MCF 10A (cell line): ENCODE results near the gene TXNL4A. TPM values are rescaled to one million over a fixed set of nuclear protein-coding genes. Genes with fewer than 3 reads are reported as not detected.

Experiments used
- BruUV-seq: library from RNA; stranded (reverse); fragments of 400-500 nt; replicated peaks from 2 replicates; lab custom pipeline; 2021; lab: Mats Ljungman, UMichigan
- CTCF ChIA-PET: fragments of 300-600 bp; sonication (Branson Sonifier 250); formaldehyde crosslinking; extraction: SDS; loops from one replicate; lab custom pipeline; 2021; ENCODE audit warnings: antibody characterized with exemption, inconsistent platforms; lab: Yijun Ruan, JAX
- POLR2A ChIA-PET: fragments of 300-600, 350-650 bp; sonication (Branson Sonifier 250); formaldehyde crosslinking; extraction: SDS; loops from one replicate; lab custom pipeline; 2020; ENCODE audit warnings: antibody characterized with exemption, inconsistent platforms; lab: Yijun Ruan, JAX
- DNase-seq: peaks from one replicate; pipeline ENCODE4 v3.0.0-alpha.2; 2018; ENCODE audit not compliant: unreplicated experiment
- H3K27ac Mint-ChIP-seq: one replicate; pipeline ENCODE4 v1.8.0; 2022; ENCODE audit warnings: mild to moderate bottlenecking, low read depth, mixed read lengths; ENCODE audit not compliant: unreplicated experiment
- H3K27me3 Mint-ChIP-seq: one replicate; pipeline ENCODE4 v1.8.0; 2022; ENCODE audit warnings: mixed read lengths; ENCODE audit not compliant: insufficient read depth, unreplicated experiment
- H3K36me3 Mint-ChIP-seq: one replicate; pipeline ENCODE4 v1.8.0; 2022; ENCODE audit warnings: mild to moderate bottlenecking, moderate library complexity, mixed read lengths; ENCODE audit not compliant: insufficient read depth, unreplicated experiment
- H3K4me1 Mint-ChIP-seq: one replicate; pipeline ENCODE4 v1.8.0; 2022; ENCODE audit warnings: mixed read lengths; ENCODE audit not compliant: insufficient read depth, unreplicated experiment
- H3K4me3 Mint-ChIP-seq: one replicate; pipeline ENCODE4 v1.8.0; 2022; ENCODE audit warnings: mild to moderate bottlenecking, moderate library complexity, mixed read lengths; ENCODE audit not compliant: unreplicated experiment
- H3K9me3 Mint-ChIP-seq: one replicate; pipeline ENCODE4 v1.8.0; 2022; ENCODE audit warnings: mixed read lengths; ENCODE audit not compliant: unreplicated experiment
- intact Hi-C: fragments of 100-400 bp; cut with micrococcal nuclease; formaldehyde crosslinking; loops from 2 replicates; pipeline ENCODE4 v1.14.1; 2022
- total RNA-seq: library from RNA; stranded (reverse); gene quantifications from 2 replicates; pipeline ENCODE4 v1.2.3, GENCODE V29; 2022
- TF ChIP-seq, protein P1 (sequence below): fragments of 200-600 bp; IDR thresholded peaks from one replicate; pipeline ENCODE4 v1.8.0; 2022; ENCODE audit warnings: antibody characterized with exemption, mild to moderate bottlenecking; ENCODE audit not compliant: unreplicated experiment

The TXNL4A gene
- total RNA-seq, 1 experiment from 2014 or later = 207 TPM

DNA sequence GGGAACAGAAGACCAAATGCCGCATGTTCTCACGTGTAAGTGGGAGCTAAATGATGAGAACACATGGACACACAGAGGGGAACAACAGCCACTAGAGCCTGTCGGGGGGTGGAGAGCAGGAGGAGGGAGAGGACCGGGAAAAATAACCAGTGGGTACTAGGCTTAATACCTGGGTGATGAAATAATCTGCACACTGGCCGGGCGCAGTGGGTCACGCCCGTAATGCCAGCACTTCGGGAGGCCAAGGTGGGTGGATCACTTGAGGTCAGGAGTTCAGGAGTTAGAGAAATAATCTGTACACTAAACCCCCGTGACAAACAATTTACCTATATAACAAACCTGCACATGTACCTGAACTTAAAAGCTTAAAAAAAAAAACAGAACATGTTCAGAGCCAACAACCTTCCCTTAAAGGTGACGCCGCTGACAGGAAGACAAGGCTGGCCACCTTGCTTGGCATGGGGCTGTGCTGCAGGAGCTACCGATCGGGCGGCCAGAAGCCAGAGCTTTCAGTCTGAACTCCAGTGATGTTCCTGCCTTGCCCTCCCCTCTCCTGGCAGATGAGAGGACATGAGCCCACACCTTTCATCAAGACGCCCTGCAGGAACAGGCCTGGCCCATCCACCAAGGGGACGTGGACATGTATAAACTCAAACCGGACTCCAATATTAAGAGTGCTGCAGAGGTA lies 48.1 kb downstream of the TXNL4A start:
- no peak for DNase-seq
- POLR2A ChIA-PET = no interaction called here
- Mint-ChIP-seq H3K27ac (peak overlapping the region; percentile 4), H3K9me3 (peaks cover 9% of the 10 kb centered on the region), H3K4me1 (peaks cover 6% of the 10 kb centered on the region), H3K27me3 (no peaks in the 10 kb centered on the region), H3K4me3 (no peak overlapping the region), H3K36me3 (peaks cover 20% of the 10 kb centered on the region)
- TF ChIP-seq, protein P1, sequence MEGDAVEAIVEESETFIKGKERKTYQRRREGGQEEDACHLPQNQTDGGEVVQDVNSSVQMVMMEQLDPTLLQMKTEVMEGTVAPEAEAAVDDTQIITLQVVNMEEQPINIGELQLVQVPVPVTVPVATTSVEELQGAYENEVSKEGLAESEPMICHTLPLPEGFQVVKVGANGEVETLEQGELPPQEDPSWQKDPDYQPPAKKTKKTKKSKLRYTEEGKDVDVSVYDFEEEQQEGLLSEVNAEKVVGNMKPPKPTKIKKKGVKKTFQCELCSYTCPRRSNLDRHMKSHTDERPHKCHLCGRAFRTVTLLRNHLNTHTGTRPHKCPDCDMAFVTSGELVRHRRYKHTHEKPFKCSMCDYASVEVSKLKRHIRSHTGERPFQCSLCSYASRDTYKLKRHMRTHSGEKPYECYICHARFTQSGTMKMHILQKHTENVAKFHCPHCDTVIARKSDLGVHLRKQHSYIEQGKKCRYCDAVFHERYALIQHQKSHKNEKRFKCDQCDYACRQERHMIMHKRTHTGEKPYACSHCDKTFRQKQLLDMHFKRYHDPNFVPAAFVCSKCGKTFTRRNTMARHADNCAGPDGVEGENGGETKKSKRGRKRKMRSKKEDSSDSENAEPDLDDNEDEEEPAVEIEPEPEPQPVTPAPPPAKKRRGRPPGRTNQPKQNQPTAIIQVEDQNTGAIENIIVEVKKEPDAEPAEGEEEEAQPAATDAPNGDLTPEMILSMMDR = no peak
- no TSS peak for BruUV-seq
- intact Hi-C loops = no loop called here
- CTCF ChIA-PET = interaction anchor here (0.6 to 2.3 kb wide), 4 partner anchors 11 to 313 kb away, joined by 3 to 7 read pairs (median 3); no protein-coding TSS in a partner anchor

DNA sequence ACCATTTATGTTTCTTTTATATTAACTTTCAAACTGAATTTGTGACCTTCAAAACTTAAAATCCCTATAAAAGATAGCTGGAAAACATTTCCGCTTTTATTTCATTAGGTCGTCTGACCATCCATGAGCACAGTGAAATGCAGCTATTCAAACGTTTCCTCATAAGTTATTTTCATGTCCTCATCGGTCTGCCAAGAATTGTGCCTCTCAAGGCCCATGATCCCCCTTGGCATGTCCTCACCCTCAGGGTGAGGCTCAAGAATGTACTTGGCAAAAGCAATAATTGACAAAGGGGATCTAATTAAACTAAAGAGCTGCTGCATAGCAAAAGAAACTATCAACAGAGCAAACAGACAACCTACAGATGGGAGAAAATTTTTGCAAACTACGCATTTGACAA lies 49.3 kb downstream of the TXNL4A start:
- Mint-ChIP-seq H3K27ac (peak overlapping the region; percentile 4), H3K4me3 (no peak overlapping the region), H3K36me3 (peaks cover 29% of the 10 kb centered on the region), H3K27me3 (no peaks in the 10 kb centered on the region), H3K4me1 (peaks cover 6% of the 10 kb centered on the region), H3K9me3 (peaks cover 10% of the 10 kb centered on the region)
- DNase-seq = no peak
- CTCF ChIA-PET = interaction anchor here (0.7 to 2.3 kb wide), 3 partner anchors 10 to 371 kb away, joined by 3 to 7 read pairs (median 3); no protein-coding TSS in a partner anchor
- intact Hi-C loops = no loop called here
- BruUV-seq = no TSS peak
- TF ChIP-seq, protein P1 = no peak
- POLR2A ChIA-PET = interaction anchor here (0.6 kb wide), 1 partner anchor 16 kb away, joined by 3 read pairs; no protein-coding TSS in a partner anchor

DNA sequence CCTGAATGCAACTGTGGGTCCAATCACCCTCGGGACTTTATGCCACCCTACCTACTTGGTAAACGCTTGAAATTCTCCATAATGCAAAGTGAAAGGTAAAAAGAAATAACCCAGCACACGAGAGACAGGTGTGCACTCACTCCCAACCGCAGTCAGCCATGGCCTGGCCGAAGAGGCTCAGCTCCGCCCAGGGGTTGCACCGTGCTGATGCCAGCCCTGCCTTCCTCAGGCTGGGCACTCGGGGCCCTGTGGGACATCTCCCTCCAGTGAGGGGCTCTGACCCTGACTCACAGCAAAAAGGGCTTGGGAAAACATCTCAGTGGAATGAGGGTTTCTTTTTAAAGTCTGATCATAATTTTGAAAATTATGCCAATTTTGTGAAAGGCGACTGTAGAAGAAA lies 50.2 kb downstream of the TXNL4A start:
- Mint-ChIP-seq H3K9me3 (peaks cover 19% of the 10 kb centered on the region), H3K4me1 (peaks cover 6% of the 10 kb centered on the region), H3K27me3 (no peaks in the 10 kb centered on the region), H3K36me3 (peaks cover 34% of the 10 kb centered on the region), H3K27ac (no peak overlapping the region), H3K4me3 (no peak overlapping the region)
- ChIA-PET POLR2A (interaction anchor here (0.6 kb wide), 1 partner anchor 14 kb away, joined by 3 read pairs; no protein-coding TSS in a partner anchor), CTCF (interaction anchor here (0.5 kb wide), 1 partner anchor 57 kb away, joined by 3 read pairs; no protein-coding TSS in a partner anchor)
- TF ChIP-seq, protein P1 = no peak
- DNase-seq = no peak
- no TSS peak for BruUV-seq
- intact Hi-C loops = no loop called here

DNA sequence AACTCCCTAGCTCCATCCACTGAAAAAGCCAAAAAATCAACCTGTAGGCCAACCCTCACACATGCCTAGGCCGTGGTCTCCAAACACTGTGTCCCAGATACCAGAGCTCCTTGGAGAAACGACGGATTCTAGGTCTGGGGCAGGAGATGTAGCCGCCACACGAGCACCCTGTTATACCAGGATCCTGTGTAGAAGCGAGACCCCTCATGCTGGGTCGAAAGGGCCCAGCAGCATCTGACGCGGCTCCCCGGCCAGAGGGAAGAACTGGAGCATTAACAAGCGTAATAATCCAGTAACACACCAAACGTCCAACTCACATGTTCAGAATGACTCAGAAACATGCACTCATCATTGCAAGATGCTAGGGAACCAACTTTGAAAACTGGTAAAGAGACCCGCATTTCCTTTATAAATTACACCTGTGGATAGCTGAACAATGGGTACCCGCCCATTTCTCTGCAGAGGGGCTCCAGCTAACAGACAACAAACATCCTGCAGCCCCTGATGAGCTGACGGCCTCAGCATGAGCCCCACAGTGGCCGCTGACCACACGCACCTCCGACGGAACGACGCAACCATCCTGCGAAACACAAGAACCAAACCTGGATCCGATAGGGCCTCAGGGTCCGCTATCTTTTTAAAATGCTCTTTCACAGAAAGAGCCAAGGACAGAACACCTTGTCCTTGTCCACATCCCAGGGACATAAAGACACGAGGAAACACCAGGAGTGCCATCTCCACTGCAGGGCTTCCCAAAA lies 51.1 kb downstream of the TXNL4A start:
- H3K27me3 Mint-ChIP-seq = no peaks in the 10 kb centered on the region
- no TSS peak for BruUV-seq
- H3K9me3 Mint-ChIP-seq = peaks cover 28% of the 10 kb centered on the region
- H3K27ac Mint-ChIP-seq = no peak overlapping the region
- H3K36me3 Mint-ChIP-seq = peaks cover 34% of the 10 kb centered on the region
- no peak for DNase-seq
- ChIA-PET CTCF (interaction anchor here (0.9 kb wide), 1 partner anchor 22 kb away, joined by 3 read pairs; no protein-coding TSS in a partner anchor), POLR2A (no interaction called here)
- peaks cover 6% of the 10 kb centered on the region for H3K4me1 Mint-ChIP-seq
- intact Hi-C loops = no loop called here
- no peak overlapping the region for H3K4me3 Mint-ChIP-seq
- TF ChIP-seq, protein P1 = no peak
